ENCODE results near the gene TEAD4. TPM values are rescaled to one million over a fixed set of nuclear protein-coding genes. Genes with fewer than 3 reads are reported as not detected.

Gene TEAD4
- total RNA-seq, 1 experiment from 2014 or later = 127 TPM

- no peaks in the 10 kb centered on the region for H3K79me1 ChIP-seq (ENCODE audit: insufficient read depth, low read depth, low read length, poor library complexity, severe bottlenecking)
- H4K5ac ChIP-seq (ENCODE audit: insufficient read length, low read depth, low read length) = no peak overlapping the region
- no peak overlapping the region for H3K23ac ChIP-seq (ENCODE audit: insufficient read length, low read depth, low read length)
- no peak overlapping the region for H2BK12ac ChIP-seq (ENCODE audit: insufficient read length, low read depth, low read length)
- TF ChIP-seq CTCF (conservative IDR thresholded peaks at IDR 0.05) = no peak
- H4K8ac ChIP-seq (replicated peaks; ENCODE audit: insufficient read length, low read depth, low read length) = no peak overlapping the region
- H3K4me2 ChIP-seq (ENCODE audit: insufficient read depth, insufficient read length, low read length) = no peak overlapping the region
- no peak overlapping the region for H2BK20ac ChIP-seq (ENCODE audit: low read depth, low read length, poor library complexity, severe bottlenecking)
- H3K27me3 ChIP-seq (ENCODE audit: insufficient read depth, low read length) = no peaks in the 10 kb centered on the region
- no peak for DNase-seq
- Mint-ChIP-seq H3K27ac (no peak overlapping the region; a peak in 2 of 7 replicates), H3K4me3 (no peak overlapping the region), H3K4me1 (peaks cover 8 to 14% of the 10 kb centered on the region in 2 experiments), H3K27me3 (ENCODE audit: low read depth) (peaks cover 16% of the 10 kb centered on the region), H3K36me3 (ENCODE audit: insufficient read depth in 1 of 3, low read depth in 3 of 3) (no peaks in the 10 kb centered on the region), H3K9me3 (peaks cover 0 to 2% of the 10 kb centered on the region in 2 experiments; a peak in 3 of 5 replicates)
- no peak overlapping the region for H4K91ac ChIP-seq (ENCODE audit: insufficient read length, low read depth, low read length)
- H2BK120ac ChIP-seq (ENCODE audit: low read depth, low read length, poor library complexity, severe bottlenecking) = no peak overlapping the region
- H3K79me2 ChIP-seq (ENCODE audit: insufficient read depth, low read length) = no peaks in the 10 kb centered on the region
- H3K4me1 ChIP-seq (ENCODE audit: insufficient read depth, low read length) = no peaks in the 10 kb centered on the region
- H2AK5ac ChIP-seq (ENCODE audit: insufficient read length, low read length) = no peak overlapping the region
- H3K27ac ChIP-seq (ENCODE audit: insufficient read length, low read depth, low read length) = no peak overlapping the region
- H3K23me2 ChIP-seq (ENCODE audit: insufficient read length, low read depth, low read length, poor library complexity, severe bottlenecking) = no peaks in the 10 kb centered on the region
- H3T11ph ChIP-seq (ENCODE audit: low read length) = no peak overlapping the region
- H3K14ac ChIP-seq (ENCODE audit: insufficient read depth, low read length) = no peak overlapping the region
- H3K4ac ChIP-seq (ENCODE audit: low read depth, low read length) = no peak overlapping the region
- no peaks in the 10 kb centered on the region for H4K20me1 ChIP-seq (ENCODE audit: control insufficient read depth, insufficient read depth, insufficient read length)
- no peak overlapping the region for H2BK15ac ChIP-seq (ENCODE audit: low read depth, low read length)
- no peak overlapping the region for H3K9ac ChIP-seq (ENCODE audit: extremely low read depth, insufficient read length, low read length)
- H2AFZ ChIP-seq (ENCODE audit: low read length) = no peak overlapping the region
- H3K56ac ChIP-seq (ENCODE audit: insufficient read length, low read depth, low read length) = no peak overlapping the region
- no CpG with 5 or more reads among the region's 12 CpGs for WGBS (ENCODE audit: extremely low coverage, insufficient read length, low lambda C conversion rate)
- no peak overlapping the region for H2BK5ac ChIP-seq (ENCODE audit: insufficient read length, low read length)
- H3K9me3 ChIP-seq (ENCODE audit: control insufficient read depth, low read depth, low read length) = no peaks in the 10 kb centered on the region
- no peak overlapping the region for H3K18ac ChIP-seq (ENCODE audit: insufficient read length, low read depth, low read length)
These were observed 96.0 kb downstream of the TEAD4 start for GRCh38 chr12:3055026-3055703.
